GM23338 (cell line): ENCODE results near the gene AP4M1. TPM values are rescaled to one million over a fixed set of nuclear protein-coding genes. Genes with fewer than 3 reads are reported as not detected.

Source experiments
- ATAC-seq: fragments of 200-7000 bp; cut with Tn5 transposase; 3 replicates; pipeline ENCODE4 v1.9.1; 2020
- DNase-seq: peaks from one replicate; pipeline ENCODE4 v3.0.0-alpha.2; 2015; ENCODE audit warnings: low spot score
- H2AFZ ChIP-seq: fragments of 200-600 bp; sonication (generic); 2 replicates; pipeline ENCODE4 v1.8.0; 2016; ENCODE audit warnings: antibody characterized with exemption, mild to moderate bottlenecking, moderate library complexity
- H3F3A ChIP-seq: fragments of 200-600 bp; sonication (generic); replicated peaks from 2 replicates; pipeline ENCODE4 v1.8.0; 2017; ENCODE audit warnings: antibody characterized with exemption, mixed run types, low read depth
- H3K27ac ChIP-seq: fragments of 200-600 bp; sonication (generic); 2 replicates; pipeline ENCODE4 v1.6.1; 2016; ENCODE audit warnings: low read depth
- H3K27me3 ChIP-seq: fragments of 200-600 bp; sonication (generic); 2 replicates; pipeline ENCODE4 v1.8.0; 2016; ENCODE audit warnings: mild to moderate bottlenecking, mixed run types, moderate library complexity; ENCODE audit not compliant: insufficient read depth
- H3K36me3 ChIP-seq: fragments of 200-600 bp; sonication (generic); 2 replicates; pipeline ENCODE4 v1.8.0; 2016; ENCODE audit warnings: mild to moderate bottlenecking; ENCODE audit not compliant: insufficient read depth
- H3K4me1 ChIP-seq: fragments of 200-600 bp; sonication (generic); 2 replicates; pipeline ENCODE4 v1.8.0; 2016; ENCODE audit warnings: mild to moderate bottlenecking, moderate library complexity; ENCODE audit not compliant: insufficient read depth
- H3K4me2 ChIP-seq: fragments of 200-600 bp; sonication (generic); 2 replicates; pipeline ENCODE4 v1.7.1; 2017; ENCODE audit warnings: mixed run types
- H3K4me3 ChIP-seq: fragments of 200-600 bp; sonication (generic); 2 replicates; pipeline ENCODE4 v1.6.1; 2016; ENCODE audit warnings: mixed run types
- H3K79me2 ChIP-seq: fragments of 200-600 bp; sonication (generic); replicated peaks from 2 replicates; pipeline ENCODE4 v1.8.0; 2017; ENCODE audit warnings: mild to moderate bottlenecking; ENCODE audit not compliant: insufficient read depth
- H3K9me2 ChIP-seq: fragments of 200-600 bp; sonication (generic); 2 replicates; pipeline ENCODE4 v1.8.0; 2017; ENCODE audit not compliant: insufficient read depth
- H4K20me1 ChIP-seq: fragments of 200-600 bp; sonication (generic); replicated peaks from 2 replicates; pipeline ENCODE4 v1.8.0; 2017; ENCODE audit warnings: mild to moderate bottlenecking; ENCODE audit not compliant: insufficient read depth
- H3K27ac Mint-ChIP-seq: 2 replicates; pipeline ENCODE4 v1.8.0; 2020; ENCODE audit warnings: inconsistent platforms, mild to moderate bottlenecking, moderate library complexity, mixed read lengths
- H3K27me3 Mint-ChIP-seq: 3 replicates; pipeline ENCODE4 v1.8.0; 2022; ENCODE audit warnings: low read depth, mild to moderate bottlenecking, moderate library complexity, mixed read lengths, inconsistent platforms; ENCODE audit not compliant: insufficient read depth, poor library complexity
- H3K36me3 Mint-ChIP-seq: 3 replicates; pipeline ENCODE4 v1.8.0; 2021; ENCODE audit warnings: low read depth, mild to moderate bottlenecking, inconsistent platforms, moderate library complexity, mixed read lengths
- H3K4me1 Mint-ChIP-seq: 3 replicates; pipeline ENCODE4 v1.8.0; 2020; ENCODE audit warnings: mild to moderate bottlenecking, inconsistent platforms, mixed read lengths
- H3K4me3 Mint-ChIP-seq: 3 replicates; pipeline ENCODE4 v1.8.0; 2021; ENCODE audit warnings: moderate library complexity, mild to moderate bottlenecking, inconsistent platforms, mixed read lengths
- H3K9me3 Mint-ChIP-seq: 3 replicates; pipeline ENCODE4 v1.8.0; 2020; ENCODE audit warnings: moderate library complexity, mild to moderate bottlenecking, inconsistent platforms, mixed read lengths
- CREB1 ChIP-seq: fragments of 250-450 bp; sonication (Bioruptor Pico); IDR thresholded peaks from 2 replicates; pipeline ENCODE4 v1.5.0; 2020; ENCODE audit warnings: low read depth, mild to moderate bottlenecking, moderate library complexity
- CTCF ChIP-seq, 2 experiments: fragments of 200-600 bp in 1 of 2; sonication (generic) in 1 of 2; conservative IDR thresholded peaks; 2 replicates each; pipeline versions ENCODE4 v1.5.1 to v1.6.1; 2016 to 2017; ENCODE audit warnings: antibody characterized with exemption in 2 of 2, low read depth in 2 of 2, mild to moderate bottlenecking in 2 of 2, moderate library complexity in 1 of 2
- ETS1 ChIP-seq: IDR thresholded peaks from 2 replicates; pipeline ENCODE4 v1.6.1; 2016; ENCODE audit warnings: antibody characterized with exemption
- EZH2 ChIP-seq: fragments of 200-600 bp; sonication (generic); IDR thresholded peaks from one replicate; pipeline ENCODE4 v1.8.0; 2017; ENCODE audit warnings: antibody characterized with exemption, mild to moderate bottlenecking, low read depth; ENCODE audit not compliant: unreplicated experiment
- EZH2phosphoT487 ChIP-seq: fragments of 200-600 bp; sonication (generic); IDR thresholded peaks from one replicate; pipeline ENCODE4 v1.8.1; 2018; ENCODE audit warnings: antibody characterized with exemption; ENCODE audit not compliant: unreplicated experiment
- JUNB ChIP-seq: IDR thresholded peaks from one replicate; pipeline ENCODE4 v1.6.1; 2016; ENCODE audit warnings: antibody characterized with exemption; ENCODE audit not compliant: unreplicated experiment
- NANOG ChIP-seq: IDR thresholded peaks from 2 replicates; pipeline ENCODE4 v1.6.1; 2016; ENCODE audit warnings: antibody characterized with exemption, borderline replicate concordance
- POLR2AphosphoS5 ChIP-seq: IDR thresholded peaks from 2 replicates; pipeline ENCODE4 v1.6.1; 2016; ENCODE audit warnings: antibody characterized with exemption, low read depth
- REST ChIP-seq: IDR thresholded peaks from one replicate; pipeline ENCODE4 v1.6.1; 2018; ENCODE audit warnings: antibody characterized with exemption; ENCODE audit not compliant: unreplicated experiment
- STAT1 ChIP-seq: IDR thresholded peaks from one replicate; pipeline ENCODE4 v1.6.1; 2016; ENCODE audit warnings: antibody characterized with exemption; ENCODE audit not compliant: unreplicated experiment
- ZNF114 ChIP-seq: fragments of 250-450 bp; sonication (Bioruptor Pico); IDR thresholded peaks from 2 replicates; pipeline ENCODE4 v1.5.0; 2020; ENCODE audit warnings: mild to moderate bottlenecking, moderate library complexity
- ZNF331 ChIP-seq: fragments of 250-450 bp; sonication (Bioruptor Pico); IDR thresholded peaks from 2 replicates; pipeline ENCODE4 v1.5.0; 2020; ENCODE audit warnings: low read depth, mild to moderate bottlenecking, moderate library complexity
- ZNF462 ChIP-seq: fragments of 250-450 bp; sonication (Bioruptor Pico); IDR thresholded peaks from 2 replicates; pipeline ENCODE4 v1.5.0; 2020; ENCODE audit warnings: mild to moderate bottlenecking, moderate library complexity
- polyA plus RNA-seq: library from polyadenylated mRNA; unstranded; fragments of >200 nt; fragmentation: Nextera tagmentation; extraction: Ambion mirVana; gene quantifications from 2 replicates; pipeline ENCODE4 v1.2.1, GENCODE V29; 2016
- total RNA-seq: library from RNA; depleted of rRNA; stranded (reverse); fragments of >200 nt; shearing (Covaris generic); gene quantifications from 2 replicates; pipeline ENCODE4 v1.2.3, GENCODE V29; 2014

The AP4M1 gene
- total and polyA plus RNA-seq, 2 experiments from 2014 or later = 9.5 to 13.3 TPM

- DNase-seq (no peak), ATAC-seq (no peak)
- no peak overlapping the region for H3K4me3 ChIP-seq
- no peaks in the 10 kb centered on the region for H3K79me2 ChIP-seq
- H3K9me2 ChIP-seq = no peaks in the 10 kb centered on the region
- no peak overlapping the region for H3K4me2 ChIP-seq
- no peak overlapping the region for H3K27ac ChIP-seq
- no peaks in the 10 kb centered on the region for H3F3A ChIP-seq
- TF ChIP-seq STAT1 (no peak), ZNF331 (CRISPR knock-in tag) (no peak), POLR2AphosphoS5 (no peak), JUNB (no peak), ZNF114 (CRISPR knock-in tag) (no peak), EZH2phosphoT487 (no peak), EZH2 (no peak), ETS1 (no peak), CTCF (conservative IDR thresholded peaks at IDR 0.05; ENCODE audit: low read depth in 2 of 2) (no peak), NANOG (no peak), CREB1 (no peak), ZNF462 (CRISPR knock-in tag) (no peak), REST (no peak)
- no peaks in the 10 kb centered on the region for H3K36me3 Mint-ChIP-seq
- H3K4me1 ChIP-seq = no peaks in the 10 kb centered on the region
- peaks cover 3% of the 10 kb centered on the region for H3K27me3 Mint-ChIP-seq
- H3K36me3 ChIP-seq = no peaks in the 10 kb centered on the region
- H3K9me3 Mint-ChIP-seq = no peaks in the 10 kb centered on the region; the same call in 2 of the 3 replicates
- H3K27me3 ChIP-seq = no peaks in the 10 kb centered on the region
- H3K27ac Mint-ChIP-seq = no peak overlapping the region
- H3K4me3 Mint-ChIP-seq = no peak overlapping the region
- H3K4me1 Mint-ChIP-seq = no peaks in the 10 kb centered on the region
- H2AFZ ChIP-seq = no peak overlapping the region
- H4K20me1 ChIP-seq = no peaks in the 10 kb centered on the region
Observed at GRCh38 chr7:100137851-100138760, 36.7 kb downstream of the AP4M1 start.
